Suprapubic skin (tissue), 4 donors: ENCODE data around the gene PACRG. TPM values are rescaled to one million over a fixed set of nuclear protein-coding genes. Genes with fewer than 3 reads are reported as not detected.

Experiments used
- DNase-seq, 2 donors: peaks; one replicate each; pipeline ENCODE4 v3.0.0-alpha.2; 2019; ENCODE audit warnings: low spot score in 2 of 2
- H3K27ac ChIP-seq: fragments of 200-600 bp; sonication (generic); one replicate; pipeline ENCODE4 v1.5.1; 2019
- H3K27me3 ChIP-seq: fragments of 200-600 bp; sonication (generic); one replicate; pipeline ENCODE4 v1.5.1; 2019
- H3K36me3 ChIP-seq: fragments of 200-600 bp; sonication (generic); one replicate; pipeline ENCODE4 v1.5.1; 2019
- H3K4me1 ChIP-seq: fragments of 200-600 bp; sonication (generic); one replicate; pipeline ENCODE4 v1.5.1; 2019
- H3K4me3 ChIP-seq: fragments of 200-600 bp; sonication (generic); one replicate; pipeline ENCODE4 v1.5.1; 2019; ENCODE audit warnings: mild to moderate bottlenecking
- H3K9me3 ChIP-seq: fragments of 200-600 bp; sonication (generic); one replicate; pipeline ENCODE4 v1.5.1; 2019
- EP300 ChIP-seq: sonication (generic); formaldehyde crosslinking; IDR thresholded peaks from one replicate; pipeline ENCODE4 v1.6.1; 2017; ENCODE audit warnings: antibody characterized with exemption
- POLR2A ChIP-seq, 2 donors: fragments of 450-650 bp; IDR thresholded peaks; one replicate each; pipeline ENCODE4 v1.6.1; 2017; ENCODE audit warnings: antibody characterized with exemption in 2 of 2, mild to moderate bottlenecking in 2 of 2, moderate library complexity in 2 of 2
- POLR2AphosphoS5 ChIP-seq, 3 donors: sonication (generic); formaldehyde crosslinking; IDR thresholded peaks; one replicate each; pipeline ENCODE4 v1.6.1; 2017; ENCODE audit warnings: antibody characterized with exemption in 3 of 3
- WGBS: methylation state at CpG from one replicate; pipeline ENCODE4 v1.1.5; 2018; 5-methylcytosine and 5-hydroxymethylcytosine counted together
- total RNA-seq, 4 donors: library from RNA; depleted of rRNA; stranded (reverse); fragments of >200 nt; gene quantifications; one replicate each; pipeline ENCODE4 v1.1.0, GENCODE V29; 2016
- TF ChIP-seq, protein P1 (sequence below), 2 donors: fragments of 200-600 bp in 1 of 2; fragments of 450-650 bp in 1 of 2; sonication (generic) in 1 of 2; IDR thresholded peaks; one replicate each; pipeline ENCODE4 v1.5.1; 2016 to 2019; ENCODE audit warnings: antibody characterized with exemption in 2 of 2, mild to moderate bottlenecking in 1 of 2, moderate library complexity in 1 of 2

PACRG gene
- total RNA-seq, 4 donors from 2014 or later: 1.1 to 2.3 (median 2.0) TPM

GRCh38 chr6:162706232-162706631, 21.5 kb upstream of the PACRG start:
- no peak for DNase-seq
- H3K9me3 ChIP-seq: no peaks in the 10 kb centered on the region
- H3K36me3 ChIP-seq: no peaks in the 10 kb centered on the region
- H3K27me3 ChIP-seq: no peaks in the 10 kb centered on the region
- H3K27ac ChIP-seq: no peak overlapping the region
- TF ChIP-seq POLR2A (IDR thresholded peaks at IDR 0.05) (no peak), POLR2AphosphoS5 (IDR thresholded peaks at IDR 0.05) (no peak), EP300 (no peak)
- TF ChIP-seq, protein P1, sequence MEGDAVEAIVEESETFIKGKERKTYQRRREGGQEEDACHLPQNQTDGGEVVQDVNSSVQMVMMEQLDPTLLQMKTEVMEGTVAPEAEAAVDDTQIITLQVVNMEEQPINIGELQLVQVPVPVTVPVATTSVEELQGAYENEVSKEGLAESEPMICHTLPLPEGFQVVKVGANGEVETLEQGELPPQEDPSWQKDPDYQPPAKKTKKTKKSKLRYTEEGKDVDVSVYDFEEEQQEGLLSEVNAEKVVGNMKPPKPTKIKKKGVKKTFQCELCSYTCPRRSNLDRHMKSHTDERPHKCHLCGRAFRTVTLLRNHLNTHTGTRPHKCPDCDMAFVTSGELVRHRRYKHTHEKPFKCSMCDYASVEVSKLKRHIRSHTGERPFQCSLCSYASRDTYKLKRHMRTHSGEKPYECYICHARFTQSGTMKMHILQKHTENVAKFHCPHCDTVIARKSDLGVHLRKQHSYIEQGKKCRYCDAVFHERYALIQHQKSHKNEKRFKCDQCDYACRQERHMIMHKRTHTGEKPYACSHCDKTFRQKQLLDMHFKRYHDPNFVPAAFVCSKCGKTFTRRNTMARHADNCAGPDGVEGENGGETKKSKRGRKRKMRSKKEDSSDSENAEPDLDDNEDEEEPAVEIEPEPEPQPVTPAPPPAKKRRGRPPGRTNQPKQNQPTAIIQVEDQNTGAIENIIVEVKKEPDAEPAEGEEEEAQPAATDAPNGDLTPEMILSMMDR (IDR thresholded peaks at IDR 0.05): no peak
- WGBS: 54% methylated on average over 6 of the region's 6 CpGs
- no peak overlapping the region for H3K4me3 ChIP-seq
- peaks cover 4% of the 10 kb centered on the region for H3K4me1 ChIP-seq

DNA sequence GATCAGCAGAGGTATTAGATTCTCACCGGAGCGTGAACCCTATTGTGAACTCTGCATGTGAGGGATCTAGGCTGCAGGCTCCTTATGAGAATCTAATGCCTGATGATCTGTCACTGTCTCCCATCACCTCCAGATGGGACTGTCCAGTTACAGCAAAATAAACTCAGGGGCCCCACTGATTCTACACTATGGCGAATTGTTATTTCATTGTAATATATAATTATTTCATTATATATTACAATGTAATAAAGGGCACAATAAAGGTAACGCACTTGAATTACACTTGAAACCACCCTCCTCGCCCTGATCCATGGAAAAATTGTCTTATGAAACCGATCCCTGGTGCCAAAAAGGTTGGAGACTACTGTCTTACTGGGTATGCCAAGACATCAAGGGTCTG, 18.8 kb upstream of the PACRG start:
- peaks cover 4% of the 10 kb centered on the region for H3K4me1 ChIP-seq
- no peak overlapping the region for H3K27ac ChIP-seq
- WGBS: 97% methylated on average over 6 of the region's 6 CpGs
- no peaks in the 10 kb centered on the region for H3K27me3 ChIP-seq
- no peak overlapping the region for H3K4me3 ChIP-seq
- DNase-seq: no peak
- H3K36me3 ChIP-seq: no peaks in the 10 kb centered on the region
- H3K9me3 ChIP-seq: no peaks in the 10 kb centered on the region
- TF ChIP-seq EP300: no peak
- no peak for TF ChIP-seq POLR2A (IDR thresholded peaks at IDR 0.05)
- TF ChIP-seq, protein P1 (IDR thresholded peaks at IDR 0.05): no peak
- no peak for TF ChIP-seq POLR2AphosphoS5 (IDR thresholded peaks at IDR 0.05)

DNA sequence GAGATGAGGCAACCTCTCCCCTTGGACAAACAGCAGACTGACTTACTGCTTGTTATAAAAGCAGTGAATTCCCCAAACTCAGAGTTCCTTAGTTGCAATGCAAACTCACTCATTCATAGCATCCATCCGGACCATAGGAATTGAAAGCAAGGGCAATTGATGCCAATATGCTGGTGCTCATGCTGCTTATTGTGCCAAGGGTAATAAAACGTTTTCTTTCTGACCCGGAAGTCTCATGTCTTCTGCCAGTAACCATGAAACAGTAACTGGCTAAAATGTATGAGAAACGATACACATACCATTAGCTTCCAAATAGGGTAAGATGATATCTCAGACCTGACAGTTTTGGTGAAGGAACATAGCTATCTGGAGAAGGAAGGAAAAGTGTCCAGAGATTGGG, 18.3 kb upstream of the PACRG start:
- H3K9me3 ChIP-seq: no peaks in the 10 kb centered on the region
- 70% methylated on average over 4 of the region's 4 CpGs for WGBS
- no peak for DNase-seq
- no peak overlapping the region for H3K4me3 ChIP-seq
- no peak for TF ChIP-seq POLR2A (IDR thresholded peaks at IDR 0.05)
- TF ChIP-seq, protein P1 (IDR thresholded peaks at IDR 0.05): no peak
- TF ChIP-seq POLR2AphosphoS5 (IDR thresholded peaks at IDR 0.05): no peak
- TF ChIP-seq EP300: no peak
- H3K4me1 ChIP-seq: peaks cover 4% of the 10 kb centered on the region
- H3K27ac ChIP-seq: no peak overlapping the region
- H3K36me3 ChIP-seq: no peaks in the 10 kb centered on the region
- H3K27me3 ChIP-seq: no peaks in the 10 kb centered on the region

DNA sequence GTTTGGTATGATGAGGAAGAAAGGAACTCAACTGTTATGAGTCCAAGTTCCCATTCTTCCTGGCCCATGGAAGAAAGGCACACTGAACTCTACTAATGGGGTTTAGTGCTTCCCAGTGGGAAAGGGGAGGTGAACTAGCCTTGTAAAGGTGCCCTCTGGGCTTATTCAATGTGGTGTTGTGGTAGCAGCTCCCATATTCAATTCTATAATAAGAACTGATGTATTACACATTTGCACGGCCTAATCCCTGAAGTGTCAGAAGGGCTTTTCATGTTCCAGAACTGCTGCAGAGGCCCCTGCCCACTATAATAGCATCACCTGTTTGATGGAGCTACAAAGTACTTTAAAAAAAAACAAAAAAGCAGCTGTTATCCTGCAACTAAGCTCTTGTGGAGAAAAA, 17.4 kb upstream of the PACRG start:
- Histone ChIP-seq H3K4me3 (no peak overlapping the region), H3K9me3 (no peaks in the 10 kb centered on the region), H3K4me1 (peaks cover 4% of the 10 kb centered on the region), H3K27ac (no peak overlapping the region), H3K27me3 (no peaks in the 10 kb centered on the region), H3K36me3 (no peaks in the 10 kb centered on the region)
- TF ChIP-seq POLR2AphosphoS5 (IDR thresholded peaks at IDR 0.05) (no peak), POLR2A (IDR thresholded peaks at IDR 0.05) (no peak), EP300 (no peak)
- TF ChIP-seq, protein P1 (IDR thresholded peaks at IDR 0.05): no peak
- DNase-seq: no peak
- WGBS: 87% methylated on average over 1 of the region's 1 CpG

DNA sequence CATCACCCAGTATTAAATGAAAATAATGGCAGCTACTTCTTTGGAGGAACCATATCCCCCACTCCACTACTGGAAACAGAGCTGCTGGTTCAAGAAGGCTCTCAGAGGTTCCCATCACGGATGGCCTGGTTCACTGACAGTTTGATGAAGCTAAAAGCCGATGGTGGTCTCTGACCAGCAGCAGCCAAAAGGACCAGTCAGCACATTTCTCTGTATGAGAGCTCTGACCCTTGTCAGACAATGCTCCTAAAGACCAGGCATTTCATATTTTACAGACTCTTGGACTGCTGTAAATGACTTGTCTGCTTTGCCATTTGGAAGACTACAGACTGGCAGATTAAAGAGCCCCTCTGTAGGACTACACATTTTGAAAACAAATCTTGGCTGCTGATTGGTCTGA, 16.8 kb upstream of the PACRG start:
- 96% methylated on average over 2 of the region's 2 CpGs for WGBS
- Histone ChIP-seq H3K4me3 (no peak overlapping the region), H3K36me3 (no peaks in the 10 kb centered on the region), H3K27me3 (no peaks in the 10 kb centered on the region), H3K4me1 (peaks cover 1% of the 10 kb centered on the region), H3K27ac (no peak overlapping the region), H3K9me3 (no peaks in the 10 kb centered on the region)
- no peak for DNase-seq
- TF ChIP-seq EP300 (no peak), POLR2AphosphoS5 (IDR thresholded peaks at IDR 0.05) (no peak), POLR2A (IDR thresholded peaks at IDR 0.05) (no peak)
- TF ChIP-seq, protein P1 (IDR thresholded peaks at IDR 0.05): no peak
